AML-193 (cell line): ENCODE results near the gene TMED6.
"Not testable (repeated sequence)": the region's sequence is repeated elsewhere in the genome, so short reads cannot be mapped to it uniquely, and the experiment has no call there.

Experiments
- DNase-seq, 2 experiments: peaks; one replicate each; lab custom pipeline; 2025; lab: John Stamatoyannopoulos, UW

TMED6 gene

DNA sequence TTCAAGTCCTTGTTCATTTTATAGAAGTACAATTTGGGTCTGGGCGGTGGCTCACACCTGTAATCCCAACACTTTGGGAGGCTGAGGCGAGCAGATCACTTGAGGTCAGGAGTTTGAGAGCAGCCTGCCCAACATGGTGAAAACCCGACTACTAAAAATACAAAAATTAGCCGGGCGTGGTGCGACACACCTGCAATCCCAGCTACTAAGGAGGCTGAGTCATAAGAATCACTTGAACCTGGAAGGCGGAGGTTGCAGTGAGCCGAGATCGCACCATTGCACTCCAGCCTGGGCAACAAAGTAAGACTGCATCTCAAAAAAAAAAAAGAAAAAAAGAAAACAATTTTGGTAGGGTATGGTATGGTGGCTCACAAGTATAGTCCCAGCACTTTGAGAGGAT, 8.5 kb upstream of the TMED6 start:
- DNase-seq: not testable (repeated sequence)

DNA sequence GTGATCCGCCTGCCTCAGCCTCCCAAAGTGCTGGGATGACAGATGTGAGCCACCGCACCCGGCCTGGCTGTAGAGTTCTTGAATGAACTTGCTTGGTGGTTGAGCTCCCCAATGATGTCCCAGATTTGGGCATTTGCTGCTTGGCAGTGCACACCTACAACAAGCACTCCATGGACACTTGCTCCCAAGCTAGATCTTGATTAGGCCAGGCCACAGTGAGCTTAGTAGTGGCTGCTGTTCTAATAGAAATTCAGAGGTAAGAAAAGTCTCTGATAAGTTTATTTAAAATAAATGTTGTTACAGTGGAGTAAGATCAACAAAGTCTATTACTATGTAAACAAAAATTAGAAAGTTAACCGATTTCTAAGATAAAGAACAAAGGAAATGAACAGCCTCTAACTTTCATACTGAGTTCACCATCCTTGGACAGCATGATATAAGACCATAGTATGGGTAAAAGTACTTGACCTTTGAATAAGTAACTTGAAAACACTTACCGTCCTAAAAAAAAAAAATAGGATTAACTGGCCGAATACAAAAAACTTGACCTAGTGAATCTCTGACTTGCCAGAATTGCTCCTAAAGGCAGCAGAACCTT, 951 bp downstream of the TMED6 start:
- DNase-seq: no peak

- DNase-seq: no peak
Observed at GRCh38 chr16:69349536-69349935, 2.0 kb downstream of the TMED6 start.

DNA sequence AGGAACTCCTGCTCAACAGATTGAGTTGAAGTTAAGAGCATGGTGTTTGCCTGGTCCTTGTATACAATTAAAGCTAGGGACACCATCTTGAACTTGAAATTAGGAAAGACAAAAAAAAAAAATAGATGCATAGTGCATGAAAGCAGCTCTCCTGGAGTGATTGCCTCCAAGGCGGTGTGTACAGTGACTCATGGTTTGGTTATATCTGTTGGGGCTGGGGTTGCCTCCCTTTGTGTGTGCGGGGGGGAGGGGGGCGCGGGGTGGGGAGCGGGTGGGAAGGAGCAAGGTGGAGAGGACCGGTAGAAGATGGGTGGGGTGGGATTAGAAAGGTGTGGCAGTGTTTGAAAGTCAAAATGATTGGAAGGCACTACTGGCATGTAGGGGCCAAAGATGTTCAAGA, 3.4 kb downstream of the TMED6 start:
- no peak for DNase-seq

GRCh38 chr16:69346683-69347082, 4.9 kb downstream of the TMED6 start:
- no peak for DNase-seq

GRCh38 chr16:69345923-69346322, 5.7 kb downstream of the TMED6 start:
- peak; percentile 8 to 25 for DNase-seq

DNA sequence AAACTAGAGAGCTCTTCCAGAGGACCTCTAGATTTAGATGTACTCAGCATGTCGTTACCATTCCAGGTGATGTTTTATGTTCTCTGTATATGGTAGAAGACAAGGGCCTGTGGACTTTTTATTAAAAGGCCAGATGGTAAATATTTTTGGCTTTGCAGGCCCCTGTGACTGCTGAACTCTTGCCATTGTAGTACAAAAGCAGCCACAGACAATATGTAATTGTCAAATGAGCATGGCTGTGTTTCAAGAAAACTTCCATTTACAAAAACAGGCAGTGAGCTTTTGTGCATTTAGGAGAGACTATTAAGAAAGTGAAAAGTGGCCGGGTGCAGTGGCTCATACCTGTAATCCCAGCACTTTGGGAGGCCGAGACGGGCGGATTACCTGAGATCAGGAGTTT, 7.4 kb downstream of the TMED6 start:
- DNase-seq: no peak

- DNase-seq: no peak
Observed at GRCh38 chr16:69340095-69340644, 11.4 kb downstream of the TMED6 start.

- peak; percentile 97 to 98 for DNase-seq
Observed at GRCh38 chr16:69339289-69340094, 12.1 kb downstream of the TMED6 start, which contains the start of the genes COG8 and NIP7. Gene COG8, minus strand, starts transcription at chr16:69339564. Its CDS starts 12 bp downstream, at chr16:69339552. Gene NIP7, plus strand, starts transcription at chr16:69339772. Its CDS starts 58 bp downstream, at chr16:69339830.

DNA sequence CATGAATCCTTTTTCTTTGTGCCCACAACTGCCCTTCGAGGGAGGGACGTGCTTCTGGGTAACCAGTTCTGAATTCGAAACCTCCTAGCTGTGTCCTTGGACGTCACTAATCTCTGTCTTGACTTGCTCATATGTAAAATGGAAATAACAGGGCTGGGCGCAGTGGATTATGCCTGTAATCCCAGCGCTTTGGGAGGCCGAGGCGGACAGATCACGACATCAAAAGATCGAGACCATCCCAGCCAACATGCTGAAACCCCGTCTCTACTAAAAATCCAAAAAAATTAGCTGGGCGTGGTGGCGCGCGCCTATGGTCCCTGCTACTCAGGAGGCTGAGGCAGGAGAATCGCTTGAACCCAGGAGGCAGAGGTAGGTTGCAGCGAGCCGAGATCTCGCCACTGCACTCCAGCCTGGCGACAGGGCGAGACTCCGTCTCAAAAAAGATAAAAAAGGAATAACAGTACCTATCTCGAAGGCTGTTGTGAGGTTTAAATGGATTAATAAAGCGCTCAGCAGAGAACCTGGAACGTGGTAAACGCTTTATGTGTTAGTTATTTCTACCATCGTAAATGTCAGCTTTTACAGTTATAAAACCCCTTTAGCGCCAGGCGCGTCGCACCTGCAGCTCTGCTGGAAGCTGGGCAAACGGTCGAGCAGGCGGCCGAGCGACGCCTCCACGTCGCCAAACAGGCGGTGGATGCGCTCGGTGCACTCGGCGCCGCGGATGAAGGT, 12.9 kb downstream of the TMED6 start:
- DNase-seq: no peak

GRCh38 chr16:69334696-69335095, 16.9 kb downstream of the TMED6 start:
- DNase-seq: no peak

- peak; percentile 76 to 86 for DNase-seq
Observed at GRCh38 chr16:69330286-69331109, 21.1 kb downstream of the TMED6 start, which contains the start of gene PDF. Gene PDF, minus strand, starts transcription at chr16:69330588. Its CDS starts 18 bp downstream, at chr16:69330570.

DNA sequence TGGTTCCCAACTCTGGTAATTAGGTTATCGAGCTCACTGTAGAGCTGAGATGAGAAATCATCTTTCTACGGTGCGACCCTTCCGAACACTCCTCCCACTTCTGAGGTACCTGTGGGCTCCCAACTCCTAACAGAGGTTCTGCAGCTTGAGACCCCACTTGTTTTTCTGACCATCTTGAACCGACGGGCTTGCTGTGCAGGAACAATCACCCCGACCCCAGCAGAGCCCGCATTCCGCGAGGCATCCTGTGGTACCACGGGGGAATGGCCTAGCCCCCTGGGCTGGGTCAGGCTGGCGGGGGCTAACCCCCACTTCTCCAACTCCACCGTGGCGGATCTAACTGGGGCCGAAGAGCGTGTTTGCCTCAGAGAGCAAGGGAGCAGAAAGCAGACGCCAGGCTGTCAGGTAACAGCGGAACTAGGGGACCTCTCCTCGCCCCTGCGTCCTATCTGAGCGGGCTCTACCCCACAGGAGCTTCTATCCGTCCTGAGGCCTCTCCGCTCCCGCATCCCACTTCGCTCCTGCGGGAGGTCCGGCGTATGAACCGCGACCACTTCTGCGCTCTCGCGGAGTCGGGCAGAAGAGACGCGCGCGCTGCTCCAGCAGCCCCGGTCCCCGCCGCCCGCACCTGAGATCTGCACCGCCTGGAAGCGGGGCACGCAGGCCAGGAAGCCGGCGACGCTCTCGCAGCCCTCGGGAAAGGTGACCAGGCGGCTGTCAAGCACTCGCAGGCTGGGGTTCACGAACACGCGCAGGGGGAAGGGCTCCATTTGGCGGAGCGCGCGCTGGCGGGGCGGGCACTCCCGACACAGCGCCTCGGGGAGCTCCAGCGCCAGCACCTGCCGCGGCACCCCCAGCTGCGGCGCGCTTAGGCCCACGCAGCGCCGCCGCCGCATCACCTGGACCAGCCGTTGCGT, 22.0 kb downstream of the TMED6 start:
- peak in 1 of 2 experiments; percentile 11 for DNase-seq

- DNase-seq: no peak
Observed at GRCh38 chr16:69328854-69329316, 22.7 kb downstream of the TMED6 start.

GRCh38 chr16:69327585-69328310, 23.8 kb downstream of the TMED6 start:
- DNase-seq: no peak

GRCh38 chr16:69326172-69326873, 25.3 kb downstream of the TMED6 start:
- DNase-seq: no peak

GRCh38 chr16:69325784-69326171, 25.8 kb downstream of the TMED6 start:
- DNase-seq: no peak

GRCh38 chr16:69324585-69325253, 26.9 kb downstream of the TMED6 start:
- no peak for DNase-seq
